ENCODE data around the gene MTERF4.

Gene MTERF4

GRCh38 chr2:241072151-241072550 is 29.9 kb downstream of the MTERF4 start:
- no peak overlapping the region for H3K4me3 ChIP-seq (ENCODE audit: low read depth, low read length)
- H3K27me3 ChIP-seq (replicated peaks) = no peaks in the 10 kb centered on the region
- in situ Hi-C loops (cut with HindIII; ENCODE audit: low pct_ligation_motif_present, low sequenced_read_pairs) = no loop called here
- no peak for DNase-seq
- no peaks in the 10 kb centered on the region for H3K36me3 ChIP-seq (replicated peaks)
- no peak overlapping the region for H3K27ac ChIP-seq
- TF ChIP-seq, protein P1, sequence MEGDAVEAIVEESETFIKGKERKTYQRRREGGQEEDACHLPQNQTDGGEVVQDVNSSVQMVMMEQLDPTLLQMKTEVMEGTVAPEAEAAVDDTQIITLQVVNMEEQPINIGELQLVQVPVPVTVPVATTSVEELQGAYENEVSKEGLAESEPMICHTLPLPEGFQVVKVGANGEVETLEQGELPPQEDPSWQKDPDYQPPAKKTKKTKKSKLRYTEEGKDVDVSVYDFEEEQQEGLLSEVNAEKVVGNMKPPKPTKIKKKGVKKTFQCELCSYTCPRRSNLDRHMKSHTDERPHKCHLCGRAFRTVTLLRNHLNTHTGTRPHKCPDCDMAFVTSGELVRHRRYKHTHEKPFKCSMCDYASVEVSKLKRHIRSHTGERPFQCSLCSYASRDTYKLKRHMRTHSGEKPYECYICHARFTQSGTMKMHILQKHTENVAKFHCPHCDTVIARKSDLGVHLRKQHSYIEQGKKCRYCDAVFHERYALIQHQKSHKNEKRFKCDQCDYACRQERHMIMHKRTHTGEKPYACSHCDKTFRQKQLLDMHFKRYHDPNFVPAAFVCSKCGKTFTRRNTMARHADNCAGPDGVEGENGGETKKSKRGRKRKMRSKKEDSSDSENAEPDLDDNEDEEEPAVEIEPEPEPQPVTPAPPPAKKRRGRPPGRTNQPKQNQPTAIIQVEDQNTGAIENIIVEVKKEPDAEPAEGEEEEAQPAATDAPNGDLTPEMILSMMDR (IDR thresholded peaks at IDR 0.05; ENCODE audit: low read depth, low read length, missing control alignments) = no peak

DNA sequence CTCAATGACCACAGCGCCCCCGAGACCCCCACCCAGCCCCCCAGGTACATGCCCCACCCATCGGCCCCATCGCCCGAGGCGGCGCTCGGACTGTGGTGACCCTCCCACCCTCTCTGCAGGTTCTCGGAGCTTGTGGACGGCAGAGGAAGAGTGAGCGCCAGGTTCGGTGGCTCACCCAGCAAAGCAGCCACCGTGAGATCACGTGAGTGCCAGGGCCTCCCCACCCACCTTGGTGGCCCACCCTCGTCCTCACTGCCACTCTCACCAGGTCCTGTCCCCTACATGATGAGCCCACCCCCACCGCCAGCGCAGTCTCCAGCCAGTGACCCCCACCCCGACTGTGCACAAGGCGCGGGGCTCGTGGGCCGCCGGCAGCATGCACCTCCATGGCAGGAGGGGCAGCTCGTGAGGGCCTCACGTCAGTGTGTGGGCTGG is 30.4 kb downstream of the MTERF4 start:
- Histone ChIP-seq H3K27ac (no peak overlapping the region), H3K27me3 (replicated peaks) (no peaks in the 10 kb centered on the region), H3K36me3 (replicated peaks) (no peaks in the 10 kb centered on the region), H3K4me3 (ENCODE audit: low read depth, low read length) (no peak overlapping the region)
- TF ChIP-seq, protein P1 (IDR thresholded peaks at IDR 0.05; ENCODE audit: low read depth, low read length, missing control alignments) = no peak
- DNase-seq = no peak
- in situ Hi-C loops (cut with HindIII; ENCODE audit: low pct_ligation_motif_present, low sequenced_read_pairs) = no loop called here

DNA sequence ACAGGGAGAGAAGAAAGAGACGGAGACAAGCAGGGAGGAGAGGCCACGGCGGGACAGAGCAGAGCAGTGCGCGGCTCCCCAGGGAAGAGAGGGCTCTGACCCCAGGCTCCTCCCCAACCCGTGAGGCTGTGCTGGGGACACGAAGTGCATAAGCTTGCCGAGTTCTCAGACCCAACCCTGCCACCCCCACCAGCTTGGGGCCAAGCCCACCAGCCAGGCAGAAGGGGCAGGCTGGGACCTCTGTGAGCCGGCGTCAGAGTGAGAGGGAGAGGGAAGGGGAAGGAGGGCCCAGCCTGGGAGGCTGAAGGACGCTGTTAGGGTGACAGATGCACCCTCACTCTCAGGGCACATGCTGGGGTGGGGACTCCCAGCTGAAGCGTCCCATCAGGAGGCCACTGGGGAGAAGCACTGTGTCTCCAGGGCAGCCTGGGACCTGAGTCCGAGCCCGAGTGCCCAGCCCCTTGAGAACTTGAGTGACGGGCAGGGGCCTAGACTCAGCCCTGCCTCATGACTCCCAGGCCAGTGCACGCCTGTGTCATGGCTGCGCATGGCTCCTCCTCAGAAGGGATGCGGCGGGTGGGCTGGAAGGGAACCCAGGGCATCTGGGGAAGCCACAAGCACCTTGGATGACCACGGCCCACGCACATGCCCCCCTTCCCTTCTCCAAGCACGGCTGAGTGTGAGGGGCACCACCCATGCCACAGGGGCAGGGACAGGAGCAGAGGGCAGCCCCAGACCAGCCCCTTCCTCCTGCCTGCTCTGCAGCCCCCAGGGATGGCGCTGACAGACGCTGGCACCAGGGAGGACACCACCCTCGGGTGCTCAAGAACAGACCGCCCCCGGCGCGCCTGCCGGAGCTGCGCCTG is 31.0 kb downstream of the MTERF4 start:
- no peak for DNase-seq
- Histone ChIP-seq H3K4me3 (ENCODE audit: low read depth, low read length) (no peak overlapping the region), H3K27me3 (replicated peaks) (no peaks in the 10 kb centered on the region), H3K27ac (no peak overlapping the region), H3K36me3 (replicated peaks) (no peaks in the 10 kb centered on the region)
- in situ Hi-C loops (cut with HindIII; ENCODE audit: low pct_ligation_motif_present, low sequenced_read_pairs) = no loop called here
- TF ChIP-seq, protein P1 (IDR thresholded peaks at IDR 0.05; ENCODE audit: low read depth, low read length, missing control alignments) = no peak

DNA sequence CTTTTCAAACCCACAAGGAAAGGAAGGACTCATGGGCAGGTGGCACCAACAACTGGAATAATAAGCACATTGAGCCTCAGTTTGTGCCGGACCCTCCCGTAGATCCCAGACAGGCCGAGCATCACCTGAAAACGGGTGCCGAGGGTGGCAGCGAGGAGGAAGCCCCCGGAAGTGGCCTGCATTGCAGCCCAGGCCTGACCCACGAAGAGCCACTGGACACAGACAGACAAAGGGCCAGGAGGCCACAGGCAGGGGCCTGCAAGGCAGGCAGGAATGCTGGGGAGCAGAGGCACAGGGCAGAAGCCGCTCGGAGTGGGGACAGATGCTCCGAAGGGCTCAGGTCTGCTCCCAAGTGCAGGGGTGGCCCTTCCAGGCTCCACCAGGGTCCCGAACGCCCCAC is 31.7 kb downstream of the MTERF4 start:
- in situ Hi-C loops (cut with HindIII; ENCODE audit: low pct_ligation_motif_present, low sequenced_read_pairs) = no loop called here
- H3K36me3 ChIP-seq (replicated peaks) = no peaks in the 10 kb centered on the region

DNA sequence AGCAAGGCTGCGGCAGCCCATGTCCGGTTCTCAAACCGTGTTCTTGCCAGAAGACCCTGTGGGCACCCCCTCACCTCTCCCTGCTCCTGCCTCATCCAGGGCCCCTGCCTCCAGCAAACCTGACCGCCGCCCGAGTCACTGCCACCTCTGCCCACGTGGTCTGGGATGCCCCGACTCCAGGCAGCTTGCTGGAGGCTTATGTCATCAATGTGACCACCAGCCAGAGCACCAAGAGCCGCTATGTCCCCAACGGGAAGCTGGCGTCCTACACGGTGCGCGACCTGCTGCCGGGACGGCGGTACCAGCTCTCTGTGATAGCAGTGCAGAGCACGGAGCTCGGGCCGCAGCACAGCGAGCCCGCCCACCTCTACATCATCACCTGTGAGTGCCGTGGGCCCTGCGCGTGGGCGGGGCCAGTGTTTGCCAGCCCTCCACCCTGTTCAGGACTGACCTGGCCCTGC is 32.2 kb downstream of the MTERF4 start:
- TF ChIP-seq, protein P1 (IDR thresholded peaks at IDR 0.05; ENCODE audit: low read depth, low read length, missing control alignments) = no peak
- Histone ChIP-seq H3K27ac (no peak overlapping the region), H3K27me3 (replicated peaks) (no peaks in the 10 kb centered on the region), H3K36me3 (replicated peaks) (no peaks in the 10 kb centered on the region), H3K4me3 (ENCODE audit: low read depth, low read length) (no peak overlapping the region)
- DNase-seq = no peak
- in situ Hi-C loops (cut with HindIII; ENCODE audit: low pct_ligation_motif_present, low sequenced_read_pairs) = no loop called here

More for the DNA sequence above, 31.7 kb downstream of the MTERF4 start:
- Histone ChIP-seq H3K27ac (no peak overlapping the region), H3K27me3 (replicated peaks) (no peaks in the 10 kb centered on the region), H3K4me3 (ENCODE audit: low read depth, low read length) (no peak overlapping the region)
- DNase-seq = no peak
- TF ChIP-seq, protein P1 (IDR thresholded peaks at IDR 0.05; ENCODE audit: low read depth, low read length, missing control alignments) = no peak

Measured in brain microvascular endothelial cell (primary cell).